Osteoblast (primary cell): ENCODE data around the gene BCL2L15. TPM values are rescaled to one million over a fixed set of nuclear protein-coding genes. Genes with fewer than 3 reads are reported as not detected.

Experiments used
- DNase-seq: peaks from one replicate; pipeline ENCODE4 v3.0.0; 2011; ENCODE audit warnings: low spot score, mixed read lengths; ENCODE audit not compliant: insufficient read length; ENCODE audit errors: missing footprints
- H2AFZ ChIP-seq: 2 replicates; pipeline ENCODE4 v1.6.0; 2011; ENCODE audit warnings: mild to moderate bottlenecking, low read length
- H3K27ac ChIP-seq: 2 replicates; pipeline ENCODE4 v1.5.1; 2011; ENCODE audit warnings: mild to moderate bottlenecking, low read depth, low read length, moderate library complexity
- H3K27me3 ChIP-seq: 2 replicates; pipeline ENCODE4 v1.6.0; 2012; ENCODE audit warnings: mild to moderate bottlenecking, control low read depth, inconsistent platforms, low read length, moderate library complexity; ENCODE audit not compliant: insufficient read depth
- H3K36me3 ChIP-seq: 2 replicates; pipeline ENCODE4 v1.5.1; 2011; ENCODE audit warnings: mild to moderate bottlenecking, low read length, control low read depth, moderate library complexity; ENCODE audit not compliant: insufficient read depth
- H3K4me1 ChIP-seq: 2 replicates; pipeline ENCODE4 v1.5.1; 2011; ENCODE audit warnings: mild to moderate bottlenecking, low read length, control low read depth, moderate library complexity; ENCODE audit not compliant: insufficient read depth
- H3K4me2 ChIP-seq: 2 replicates; pipeline ENCODE4 v1.6.0; 2011; ENCODE audit warnings: mild to moderate bottlenecking, low read length; ENCODE audit not compliant: insufficient read depth
- H3K4me3 ChIP-seq: fragments of 200-600 bp; sonication (generic); 3 replicates; pipeline ENCODE4 v1.5.1; 2012; ENCODE audit warnings: mild to moderate bottlenecking, low read length, inconsistent platforms; ENCODE audit not compliant: insufficient read depth
- H3K79me2 ChIP-seq: 2 replicates; pipeline ENCODE4 v1.6.0; 2012; ENCODE audit warnings: mild to moderate bottlenecking, low read length, control low read depth, inconsistent platforms; ENCODE audit not compliant: insufficient read depth
- H3K9me3 ChIP-seq: 2 replicates; pipeline ENCODE4 v1.5.1; 2011; ENCODE audit warnings: low read depth, low read length, control low read depth
- H4K20me1 ChIP-seq: 2 replicates; pipeline ENCODE4 v1.6.0; 2012; ENCODE audit warnings: mild to moderate bottlenecking, low read length, control low read depth; ENCODE audit not compliant: insufficient read depth
- total RNA-seq: library from RNA; depleted of rRNA; stranded (reverse); fragments of >200 nt; gene quantifications from 2 replicates; pipeline ENCODE4 v1.2.3, GENCODE V29; 2012
- TF ChIP-seq, protein P1 (sequence below): IDR thresholded peaks from 2 replicates; pipeline ENCODE4 v1.5.1; 2011; ENCODE audit warnings: mild to moderate bottlenecking, low read depth, low read length, moderate library complexity; ENCODE audit errors: extremely low read depth

Gene BCL2L15
- total RNA-seq, 1 donor, result 0.36 TPM

DNA sequence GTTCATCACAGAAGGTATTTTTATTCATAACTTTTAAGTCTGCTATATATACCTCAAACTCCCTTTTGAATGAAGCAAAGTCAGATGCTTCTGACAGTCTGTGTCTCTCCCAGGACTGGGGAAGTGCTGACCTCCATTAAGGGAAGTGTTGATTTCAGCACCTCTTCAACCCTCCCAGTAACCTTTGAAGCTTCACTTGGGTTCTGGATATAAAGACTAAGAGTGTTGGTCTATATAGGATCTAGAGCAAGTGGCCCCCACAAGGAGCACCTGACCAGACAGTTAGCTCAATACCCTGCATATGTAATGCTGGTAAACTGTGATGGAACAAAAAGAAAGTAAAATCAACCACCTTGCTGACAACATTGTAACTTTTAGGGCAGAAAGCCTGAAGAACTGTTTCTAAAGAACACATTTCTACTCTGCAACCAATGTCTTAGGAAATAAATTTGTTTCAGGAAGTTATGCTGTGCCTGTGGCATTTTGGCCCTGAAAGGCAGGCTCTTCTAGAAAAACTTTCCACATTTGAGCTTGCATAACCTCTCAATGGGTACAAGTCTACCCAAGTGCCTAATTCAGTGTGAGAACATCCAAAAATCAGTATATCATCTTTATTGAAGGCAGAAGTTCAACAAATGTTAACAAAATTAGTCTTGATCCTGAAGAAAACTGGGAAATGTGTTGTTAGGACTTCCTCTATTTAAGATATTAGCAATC lies 15.0 kb downstream of the BCL2L15 start:
- Histone ChIP-seq H3K79me2 (no peaks in the 10 kb centered on the region), H3K27ac (peak overlapping the region; percentile 45), H4K20me1 (no peaks in the 10 kb centered on the region), H2AFZ (peak overlapping the region; percentile 84), H3K36me3 (no peaks in the 10 kb centered on the region), H3K4me3 (no peak overlapping the region), H3K4me2 (no peak overlapping the region), H3K4me1 (peaks cover 35% of the 10 kb centered on the region), H3K27me3 (no peaks in the 10 kb centered on the region), H3K9me3 (no peaks in the 10 kb centered on the region)
- TF ChIP-seq, protein P1, sequence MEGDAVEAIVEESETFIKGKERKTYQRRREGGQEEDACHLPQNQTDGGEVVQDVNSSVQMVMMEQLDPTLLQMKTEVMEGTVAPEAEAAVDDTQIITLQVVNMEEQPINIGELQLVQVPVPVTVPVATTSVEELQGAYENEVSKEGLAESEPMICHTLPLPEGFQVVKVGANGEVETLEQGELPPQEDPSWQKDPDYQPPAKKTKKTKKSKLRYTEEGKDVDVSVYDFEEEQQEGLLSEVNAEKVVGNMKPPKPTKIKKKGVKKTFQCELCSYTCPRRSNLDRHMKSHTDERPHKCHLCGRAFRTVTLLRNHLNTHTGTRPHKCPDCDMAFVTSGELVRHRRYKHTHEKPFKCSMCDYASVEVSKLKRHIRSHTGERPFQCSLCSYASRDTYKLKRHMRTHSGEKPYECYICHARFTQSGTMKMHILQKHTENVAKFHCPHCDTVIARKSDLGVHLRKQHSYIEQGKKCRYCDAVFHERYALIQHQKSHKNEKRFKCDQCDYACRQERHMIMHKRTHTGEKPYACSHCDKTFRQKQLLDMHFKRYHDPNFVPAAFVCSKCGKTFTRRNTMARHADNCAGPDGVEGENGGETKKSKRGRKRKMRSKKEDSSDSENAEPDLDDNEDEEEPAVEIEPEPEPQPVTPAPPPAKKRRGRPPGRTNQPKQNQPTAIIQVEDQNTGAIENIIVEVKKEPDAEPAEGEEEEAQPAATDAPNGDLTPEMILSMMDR, result no peak
- DNase-seq, result no peak

DNA sequence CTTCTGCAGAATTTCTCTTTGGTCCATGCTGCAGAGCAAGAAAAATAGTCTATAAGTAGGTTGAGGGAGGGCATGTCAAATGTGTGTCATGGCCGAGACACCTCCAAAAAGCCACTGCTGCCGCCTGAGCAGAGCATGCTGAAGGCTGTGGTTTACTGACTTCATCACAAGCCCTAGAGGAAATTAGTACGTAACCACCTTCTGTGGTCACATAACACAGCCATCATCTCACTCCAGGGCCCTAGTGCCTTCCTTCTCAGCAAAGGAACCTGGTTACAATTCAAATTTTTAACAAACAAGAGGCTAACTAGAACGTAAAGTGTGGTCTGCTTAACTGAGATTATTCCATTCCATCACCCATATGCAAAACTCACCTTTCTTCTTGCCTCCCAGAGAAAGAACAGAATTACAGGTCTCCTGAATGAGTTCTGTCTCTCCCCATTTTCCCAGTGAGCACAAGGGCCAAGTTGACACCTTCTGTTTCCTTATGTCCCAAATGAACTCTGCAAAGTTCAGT lies 15.7 kb downstream of the BCL2L15 start, which contains the start of gene PTPN22:
TSS of gene PTPN22 (minus strand) at position 116 of the 517 bp plus-strand sequence.
- H4K20me1 ChIP-seq, result no peaks in the 10 kb centered on the region
- no peaks in the 10 kb centered on the region for H3K27me3 ChIP-seq
- H3K27ac ChIP-seq, result peak within 1 kb of the TSS; percentile 45
- no peaks in the 10 kb centered on the region for H3K36me3 ChIP-seq
- peak within 1 kb of the TSS; percentile 64 for H3K4me2 ChIP-seq
- no peaks in the 10 kb centered on the region for H3K9me3 ChIP-seq
- peak within 1 kb of the TSS; percentile 84 for H2AFZ ChIP-seq
- TF ChIP-seq, protein P1, result no peak
- H3K4me1 ChIP-seq, result peaks cover 35% of the 10 kb centered on the region
- no peaks in the 10 kb centered on the region for H3K79me2 ChIP-seq
- peak within 1 kb of the TSS; percentile 16 for H3K4me3 ChIP-seq
- no peak for DNase-seq

DNA sequence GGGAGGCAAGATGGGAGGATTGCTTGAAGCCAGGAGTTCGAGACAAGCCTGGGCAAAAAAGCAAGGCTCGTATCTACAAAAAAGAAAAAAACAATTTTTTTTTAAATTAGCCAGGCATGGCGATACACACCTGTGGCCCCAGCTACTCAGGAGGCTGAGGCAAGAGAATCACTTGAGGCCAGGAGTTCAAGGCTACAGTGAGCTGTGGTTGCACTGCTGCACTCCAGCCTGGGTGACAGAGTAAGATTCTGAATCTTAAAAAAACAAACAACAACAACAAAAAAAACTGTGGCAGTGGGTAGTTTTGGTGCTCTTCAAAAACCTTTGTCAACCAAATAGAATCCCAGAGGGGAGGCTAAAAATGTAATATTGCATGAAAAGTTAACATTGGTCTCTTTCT lies 16.6 kb downstream of the BCL2L15 start:
- Histone ChIP-seq H3K9me3 (no peaks in the 10 kb centered on the region), H3K27me3 (no peaks in the 10 kb centered on the region), H3K4me2 (no peak overlapping the region), H3K79me2 (no peaks in the 10 kb centered on the region), H3K4me3 (no peak overlapping the region), H4K20me1 (no peaks in the 10 kb centered on the region), H3K36me3 (no peaks in the 10 kb centered on the region), H2AFZ (no peak overlapping the region), H3K4me1 (peaks cover 35% of the 10 kb centered on the region), H3K27ac (no peak overlapping the region)
- no peak for DNase-seq
- TF ChIP-seq, protein P1, result no peak

DNA sequence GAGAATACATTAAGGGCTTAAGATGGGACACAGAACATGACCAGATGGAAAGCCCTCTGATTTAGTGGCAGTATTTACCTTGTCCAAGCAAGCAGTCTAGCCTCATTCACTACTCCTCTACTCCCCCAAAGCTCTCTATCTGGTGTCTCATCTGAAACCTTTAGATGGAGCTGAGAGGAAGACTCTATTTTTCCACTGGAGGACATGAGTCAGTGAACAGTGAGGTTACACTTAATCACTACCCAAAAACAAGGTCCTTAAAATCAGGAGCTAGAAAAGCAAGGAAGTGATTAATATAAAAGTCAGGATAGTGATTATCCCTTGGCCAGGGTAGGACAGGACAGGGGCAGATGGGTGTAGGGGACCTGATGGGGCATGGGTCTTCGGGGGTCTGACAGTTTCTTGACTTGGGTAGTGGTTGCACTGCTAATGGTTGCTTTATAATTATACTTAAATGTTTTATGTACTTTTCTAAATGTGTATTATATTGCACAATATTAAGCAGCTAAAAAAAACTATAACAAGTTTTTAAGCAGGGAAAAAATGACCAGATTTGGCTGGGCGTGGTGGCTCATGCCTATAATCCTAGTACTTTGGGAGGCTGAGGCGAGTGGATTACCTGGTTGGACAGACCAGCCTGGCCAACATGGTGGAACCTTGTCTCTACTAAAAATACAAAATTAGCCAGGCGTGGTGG lies 18.8 kb downstream of the BCL2L15 start:
- DNase-seq, result peak; percentile 50
- no peak overlapping the region for H3K4me3 ChIP-seq
- H3K9me3 ChIP-seq, result no peaks in the 10 kb centered on the region
- no peak overlapping the region for H3K4me2 ChIP-seq
- no peaks in the 10 kb centered on the region for H4K20me1 ChIP-seq
- H3K27me3 ChIP-seq, result no peaks in the 10 kb centered on the region
- TF ChIP-seq, protein P1, result no peak
- H3K79me2 ChIP-seq, result no peaks in the 10 kb centered on the region
- H3K27ac ChIP-seq, result peak overlapping the region; percentile 17
- H3K4me1 ChIP-seq, result peaks cover 30% of the 10 kb centered on the region
- peak overlapping the region; percentile 81 for H2AFZ ChIP-seq
- no peaks in the 10 kb centered on the region for H3K36me3 ChIP-seq
